MM.1S (cell line): ENCODE results near the gene LLPH.

Experiments used
- DNase-seq: peaks from one replicate; pipeline ENCODE4 v3.0.0-alpha.2; 2015
- H2AFZ ChIP-seq: fragments of 300-600 bp; sonication (generic); 2 replicates; pipeline ENCODE4 v1.6.0; 2016; ENCODE audit warnings: antibody characterized with exemption, low read length
- H3F3A ChIP-seq: fragments of 300-600 bp; sonication (generic); 2 replicates; pipeline ENCODE4 v1.6.1; 2016; ENCODE audit warnings: mild to moderate bottlenecking, antibody characterized with exemption, low read length, moderate library complexity, mixed read lengths; ENCODE audit not compliant: insufficient read depth
- H3K27ac ChIP-seq: fragments of 300-600 bp; sonication (generic); 2 replicates; pipeline ENCODE4 v1.5.1; 2016; ENCODE audit warnings: mild to moderate bottlenecking, low read length
- H3K27me3 ChIP-seq: fragments of 300-600 bp; sonication (generic); replicated peaks from 2 replicates; pipeline ENCODE4 v1.6.0; 2016; ENCODE audit warnings: low read length; ENCODE audit not compliant: insufficient read depth
- H3K36me3 ChIP-seq: fragments of 300-600 bp; sonication (generic); replicated peaks from 2 replicates; pipeline ENCODE4 v1.6.1; 2016; ENCODE audit warnings: mild to moderate bottlenecking, low read length, mixed read lengths; ENCODE audit not compliant: insufficient read depth
- H3K4me1 ChIP-seq: fragments of 300-600 bp; sonication (generic); 2 replicates; pipeline ENCODE4 v1.6.1; 2016; ENCODE audit warnings: low read length, mixed read lengths
- H3K4me2 ChIP-seq: fragments of 300-600 bp; sonication (generic); 2 replicates; pipeline ENCODE4 v1.6.0; 2016; ENCODE audit warnings: low read depth, low read length
- H3K4me3 ChIP-seq: fragments of 300-600 bp; sonication (generic); 2 replicates; pipeline ENCODE4 v1.5.1; 2016; ENCODE audit warnings: low read length, mixed read lengths
- H3K79me2 ChIP-seq: fragments of 300-600 bp; sonication (generic); 2 replicates; pipeline ENCODE4 v1.6.1; 2016; ENCODE audit warnings: mixed run types, low read length, mixed read lengths
- H3K9ac ChIP-seq: fragments of 300-600 bp; sonication (generic); 2 replicates; pipeline ENCODE4 v1.6.1; 2016; ENCODE audit warnings: low read length, mixed read lengths
- H3K9me2 ChIP-seq: fragments of 300-600 bp; sonication (generic); replicated peaks from 2 replicates; pipeline ENCODE4 v1.6.1; 2016; ENCODE audit warnings: mild to moderate bottlenecking, low read length, mixed read lengths; ENCODE audit not compliant: insufficient read depth
- H3K9me3 ChIP-seq: fragments of 300-600 bp; sonication (generic); replicated peaks from 2 replicates; pipeline ENCODE4 v1.6.1; 2016; ENCODE audit warnings: mild to moderate bottlenecking, low read length, mixed read lengths; ENCODE audit not compliant: insufficient read depth
- H4K20me1 ChIP-seq: fragments of 300-600 bp; sonication (generic); 2 replicates; pipeline ENCODE4 v1.6.1; 2016; ENCODE audit warnings: mild to moderate bottlenecking, low read length, moderate library complexity, mixed read lengths; ENCODE audit not compliant: insufficient read depth
- CTCF ChIP-seq: fragments of 300-600 bp; sonication (generic); IDR thresholded peaks from 2 replicates; pipeline ENCODE4 v1.5.1; 2016; ENCODE audit warnings: antibody characterized with exemption, low read length, mixed read lengths
- EZH2 ChIP-seq: fragments of 300-600 bp; sonication (generic); optimal IDR thresholded peaks from 2 replicates; pipeline ENCODE3; 2017; ENCODE audit warnings: low read depth, mild to moderate bottlenecking, antibody characterized with exemption, low read length, mixed read lengths
- EZH2phosphoT487 ChIP-seq: fragments of 300-600 bp; sonication (generic); IDR thresholded peaks from 2 replicates; pipeline ENCODE4 v1.6.1; 2018; ENCODE audit warnings: antibody characterized with exemption, low read length

The LLPH gene

GRCh38 chr12:66109056-66109455 lies 21.5 kb downstream of the LLPH start:
- Histone ChIP-seq H3K4me1 (no peaks in the 10 kb centered on the region), H3K9me2 (no peaks in the 10 kb centered on the region), H3F3A (no peaks in the 10 kb centered on the region), H3K27me3 (no peaks in the 10 kb centered on the region), H3K4me3 (no peak overlapping the region), H3K4me2 (no peak overlapping the region), H3K27ac (no peak overlapping the region), H2AFZ (no peak overlapping the region), H3K9ac (no peak overlapping the region), H4K20me1 (no peaks in the 10 kb centered on the region), H3K36me3 (no peaks in the 10 kb centered on the region), H3K79me2 (no peaks in the 10 kb centered on the region), H3K9me3 (no peaks in the 10 kb centered on the region)
- TF ChIP-seq EZH2 = no peak
- no peak for TF ChIP-seq EZH2phosphoT487
- TF ChIP-seq CTCF = no peak
- no peak for DNase-seq

GRCh38 chr12:66108386-66108785 lies 22.2 kb downstream of the LLPH start:
- TF ChIP-seq EZH2phosphoT487 (no peak), CTCF (no peak), EZH2 (no peak)
- Histone ChIP-seq H3K9ac (no peak overlapping the region), H3K27me3 (no peaks in the 10 kb centered on the region), H3K79me2 (no peaks in the 10 kb centered on the region), H3F3A (no peaks in the 10 kb centered on the region), H3K4me2 (no peak overlapping the region), H3K4me3 (no peak overlapping the region), H3K4me1 (no peaks in the 10 kb centered on the region), H3K9me2 (no peaks in the 10 kb centered on the region), H3K27ac (no peak overlapping the region), H3K9me3 (no peaks in the 10 kb centered on the region), H3K36me3 (no peaks in the 10 kb centered on the region), H4K20me1 (no peaks in the 10 kb centered on the region), H2AFZ (no peak overlapping the region)
- no peak for DNase-seq

DNA sequence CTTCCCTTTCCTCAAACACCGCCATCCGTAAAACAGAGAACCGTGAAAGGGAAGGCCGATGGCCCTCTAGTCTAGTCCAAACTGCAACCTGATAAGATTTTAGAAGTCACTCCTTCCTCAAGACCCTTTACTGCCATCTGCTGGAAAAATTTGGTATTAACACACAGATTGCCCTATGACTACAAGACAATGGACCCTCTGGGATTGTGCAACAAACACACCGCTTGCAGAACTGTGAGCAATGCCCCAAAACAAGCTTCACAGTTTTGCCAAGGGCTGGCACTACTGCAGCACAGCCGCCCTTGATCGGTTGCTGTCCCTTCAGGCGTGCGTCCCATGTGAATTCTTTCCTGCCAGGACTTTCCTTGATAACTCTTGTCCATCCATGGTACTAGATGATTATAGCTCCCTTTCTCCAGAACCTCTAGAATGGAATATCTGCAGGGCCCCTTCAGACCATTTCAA lies 23.1 kb downstream of the LLPH start:
- H3K9me2 ChIP-seq = no peaks in the 10 kb centered on the region
- no peak overlapping the region for H3K4me3 ChIP-seq
- peak overlapping the region; percentile 42 for H3K4me2 ChIP-seq
- no peaks in the 10 kb centered on the region for H3F3A ChIP-seq
- no peaks in the 10 kb centered on the region for H3K79me2 ChIP-seq
- no peaks in the 10 kb centered on the region for H3K27me3 ChIP-seq
- H3K27ac ChIP-seq = no peak overlapping the region
- TF ChIP-seq CTCF (peak; percentile 78), EZH2 (no peak), EZH2phosphoT487 (no peak)
- H3K4me1 ChIP-seq = no peaks in the 10 kb centered on the region
- peak; percentile 84 for DNase-seq
- H3K9ac ChIP-seq = peak overlapping the region; percentile 4; the same call in 1 of the 2 replicates
- no peaks in the 10 kb centered on the region for H3K36me3 ChIP-seq
- H3K9me3 ChIP-seq = no peaks in the 10 kb centered on the region
- H4K20me1 ChIP-seq = no peaks in the 10 kb centered on the region
- H2AFZ ChIP-seq = peak overlapping the region; percentile 55; the same call in 1 of the 2 replicates
